ENCODE results near the gene BLACAT1. TPM values are rescaled to one million over a fixed set of nuclear protein-coding genes. Genes with fewer than 3 reads are reported as not detected.
A peak's percentile ranks its signal among the peaks of the same experiment; 100 is the strongest.

Gene BLACAT1
- total RNA-seq, 1 donor from 2014 or later, result not detected

DNA sequence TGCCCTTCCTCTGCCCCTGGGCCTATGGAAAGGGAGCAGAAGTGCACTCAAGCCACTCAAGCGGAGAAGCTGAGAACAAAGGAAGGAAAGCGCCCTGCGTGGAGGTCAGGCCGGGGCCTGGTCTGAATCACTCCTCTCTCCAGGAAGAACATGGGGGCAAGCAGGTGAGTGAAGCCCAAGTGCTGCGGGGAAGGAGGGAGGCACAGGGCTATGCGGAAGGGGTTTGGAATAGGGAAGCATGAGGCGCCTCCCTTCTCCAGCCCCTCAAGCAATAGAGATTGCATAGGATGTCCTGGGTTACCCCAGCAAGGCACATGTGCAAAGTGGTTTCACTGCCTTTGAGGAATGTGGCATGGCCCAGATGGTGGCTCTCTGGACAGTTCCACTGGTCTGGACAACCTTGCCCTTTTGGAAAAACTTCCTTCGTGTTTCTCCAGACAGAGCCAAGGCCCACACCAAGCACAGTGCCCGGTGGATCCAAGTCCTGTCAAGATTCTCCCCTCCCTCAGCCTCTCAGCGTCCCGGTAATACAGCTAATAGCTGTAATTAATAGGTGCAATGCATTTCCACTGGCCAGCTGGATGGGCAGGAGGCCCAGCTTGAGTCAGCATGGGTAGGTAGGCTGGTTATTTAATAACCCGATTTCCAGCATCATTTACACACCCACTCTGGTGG lies 13.7 kb downstream of the BLACAT1 start:
- DNase-seq (ENCODE audit: low spot score), result peak; percentile 77

DNA sequence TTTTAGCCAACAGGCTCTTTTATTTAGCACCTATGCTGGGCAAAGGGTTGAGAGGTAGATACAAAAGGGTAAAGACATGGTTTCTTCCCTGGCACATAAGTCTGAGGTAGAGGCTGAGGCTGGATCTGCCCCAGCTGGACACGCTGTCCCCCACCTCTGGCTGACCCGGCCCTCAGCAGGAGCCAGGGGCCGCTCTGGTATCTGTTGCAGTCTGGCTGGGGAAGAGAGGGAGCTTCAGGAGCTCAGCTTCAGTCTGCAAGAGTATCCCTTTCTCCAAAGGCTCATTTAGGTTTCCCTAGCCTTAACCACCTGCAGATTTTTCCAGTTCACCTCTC lies 14.2 kb downstream of the BLACAT1 start:
- DNase-seq (ENCODE audit: low spot score), result peak; percentile 45

DNA sequence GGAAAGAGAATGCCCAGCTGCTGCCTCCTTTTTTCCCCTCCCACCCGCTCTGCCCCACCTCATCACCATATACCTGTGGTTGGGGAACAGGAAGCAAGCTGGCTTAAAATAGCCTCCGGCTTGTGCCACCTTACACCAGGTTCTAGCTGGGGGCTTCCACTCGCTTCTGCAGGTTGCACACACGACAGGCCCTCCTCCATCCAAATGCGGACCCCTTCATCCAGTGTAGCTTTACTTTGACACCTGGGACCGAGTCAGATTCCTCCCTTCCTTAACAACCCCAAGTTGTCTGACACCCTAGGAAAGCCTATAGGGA lies 14.6 kb downstream of the BLACAT1 start:
- peak; percentile 85 for DNase-seq (ENCODE audit: low spot score)

DNA sequence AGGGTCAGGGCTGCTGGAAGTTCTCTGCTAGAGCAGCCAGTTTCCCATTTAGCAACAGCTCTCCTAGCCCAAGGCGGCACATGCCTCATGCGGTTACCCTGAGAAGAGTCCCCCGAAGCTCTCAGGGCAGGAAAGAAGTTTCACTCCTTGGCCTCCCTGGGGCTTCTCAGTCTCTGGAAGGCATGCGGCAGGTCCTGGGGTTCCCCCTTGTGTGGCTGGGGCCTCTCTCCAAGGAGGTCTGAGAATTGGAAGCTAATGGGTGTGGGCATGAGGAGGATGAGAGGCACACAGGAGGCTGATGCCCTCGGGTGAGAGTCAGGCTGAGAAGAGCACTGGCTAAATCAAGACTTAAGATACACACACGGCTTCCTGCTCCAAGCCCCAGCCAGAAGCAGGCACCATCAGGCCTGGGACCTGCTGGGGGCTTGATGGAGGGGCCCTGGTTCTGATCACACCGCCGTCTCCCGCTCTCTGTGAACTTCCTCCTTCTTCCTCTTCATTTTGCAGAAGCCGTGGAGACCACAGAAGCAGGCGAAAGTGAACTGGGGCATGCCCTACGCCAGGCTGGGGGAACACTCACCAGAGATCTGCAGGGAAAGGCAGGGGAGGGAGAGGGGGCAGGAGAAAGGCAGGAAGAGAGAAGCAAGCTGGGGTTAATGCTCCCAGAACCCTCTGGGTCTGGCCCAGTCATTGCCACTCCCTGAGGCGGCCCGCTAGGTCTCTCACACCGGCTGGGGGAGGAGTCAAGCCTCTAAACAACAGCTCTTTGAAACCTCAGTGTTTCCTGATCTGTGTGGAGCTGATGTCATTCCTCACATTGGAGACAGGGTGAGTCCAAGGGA lies 15.1 kb downstream of the BLACAT1 start:
- DNase-seq (ENCODE audit: low spot score), result peak; percentile 84

DNA sequence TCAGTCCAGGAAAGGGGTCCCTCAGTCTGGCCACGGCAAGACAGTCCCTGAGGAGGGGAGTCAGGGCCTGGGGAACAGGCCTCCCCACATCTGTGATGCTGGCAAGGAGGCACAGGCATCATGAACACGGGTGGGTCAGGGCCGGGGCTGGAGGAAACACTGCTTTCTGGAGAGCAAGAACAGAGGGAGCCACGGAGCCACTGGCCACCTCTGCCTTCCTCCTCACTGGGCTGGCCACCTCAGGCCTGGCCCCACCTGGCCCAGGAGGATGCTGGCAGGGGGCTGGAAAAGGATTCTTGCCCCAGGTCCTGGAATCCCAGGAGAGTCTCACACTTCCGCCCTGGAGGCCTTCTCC lies 15.7 kb downstream of the BLACAT1 start:
- no peak for DNase-seq (ENCODE audit: low spot score)

DNA sequence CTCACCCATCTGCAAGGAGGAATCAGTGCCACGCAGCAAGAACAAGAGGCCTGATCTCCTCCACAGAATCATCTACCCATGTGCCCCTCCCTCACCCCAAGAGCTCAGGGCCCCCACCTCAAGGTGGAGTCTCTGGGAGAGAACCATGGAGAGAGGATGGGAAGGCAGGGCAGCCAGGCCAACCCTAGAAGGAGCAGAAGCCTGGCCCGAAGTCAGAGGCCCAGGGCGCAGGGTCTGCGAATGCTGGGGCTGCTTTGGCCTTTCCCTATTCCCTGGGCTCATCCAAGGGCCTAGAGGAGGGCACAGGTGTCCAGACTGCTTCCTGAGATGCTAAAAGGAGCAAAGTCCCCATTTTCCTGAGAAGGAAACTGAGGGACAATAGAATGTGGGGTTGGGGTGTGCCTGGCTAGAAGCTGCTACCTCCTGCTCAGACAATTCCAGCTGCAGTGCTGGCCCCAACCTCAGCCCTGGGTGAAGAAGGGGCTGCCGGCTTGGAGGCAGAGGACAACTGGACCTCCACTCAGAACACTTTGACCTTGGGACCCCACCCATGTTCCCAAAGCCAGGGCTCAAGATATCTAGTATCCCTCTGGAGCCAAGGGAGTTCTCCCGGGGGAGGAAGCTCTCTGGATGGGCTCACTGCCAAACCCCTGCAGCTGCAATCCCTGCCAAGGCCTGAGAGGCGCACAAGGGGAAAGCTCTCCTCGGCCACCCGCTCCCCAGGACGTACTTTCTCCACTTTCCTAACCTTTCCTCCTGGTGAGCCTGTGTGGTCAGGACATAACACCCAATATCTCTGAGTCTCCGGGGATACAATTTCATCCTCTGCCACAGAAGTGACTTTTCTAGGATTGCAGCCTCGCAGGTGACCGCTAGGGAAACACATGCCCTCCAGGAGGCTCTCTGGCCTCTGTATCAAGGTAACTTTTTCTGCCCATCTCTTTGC lies 17.4 kb downstream of the BLACAT1 start:
- peak; percentile 91 for DNase-seq (ENCODE audit: low spot score)

DNA sequence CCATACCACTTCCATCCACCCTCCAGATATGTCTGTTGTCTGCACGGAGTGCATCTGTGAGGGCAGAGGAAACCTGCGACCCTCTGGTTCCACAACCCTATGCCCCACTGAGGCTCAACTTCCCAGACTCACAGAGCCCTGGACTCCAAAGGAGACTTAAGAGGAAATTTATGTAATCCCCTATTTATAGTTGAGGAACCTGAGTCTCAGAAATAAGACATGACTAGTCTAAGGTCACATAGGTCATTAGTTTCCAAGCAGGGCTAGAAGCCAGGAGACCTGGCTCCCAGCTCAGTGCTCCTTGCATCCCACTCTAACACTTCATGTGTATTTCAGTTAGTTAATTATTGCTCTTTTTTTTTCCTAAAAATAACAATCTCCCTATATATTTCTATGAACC lies 18.3 kb downstream of the BLACAT1 start:
- DNase-seq (ENCODE audit: low spot score), result peak; percentile 45

DNA sequence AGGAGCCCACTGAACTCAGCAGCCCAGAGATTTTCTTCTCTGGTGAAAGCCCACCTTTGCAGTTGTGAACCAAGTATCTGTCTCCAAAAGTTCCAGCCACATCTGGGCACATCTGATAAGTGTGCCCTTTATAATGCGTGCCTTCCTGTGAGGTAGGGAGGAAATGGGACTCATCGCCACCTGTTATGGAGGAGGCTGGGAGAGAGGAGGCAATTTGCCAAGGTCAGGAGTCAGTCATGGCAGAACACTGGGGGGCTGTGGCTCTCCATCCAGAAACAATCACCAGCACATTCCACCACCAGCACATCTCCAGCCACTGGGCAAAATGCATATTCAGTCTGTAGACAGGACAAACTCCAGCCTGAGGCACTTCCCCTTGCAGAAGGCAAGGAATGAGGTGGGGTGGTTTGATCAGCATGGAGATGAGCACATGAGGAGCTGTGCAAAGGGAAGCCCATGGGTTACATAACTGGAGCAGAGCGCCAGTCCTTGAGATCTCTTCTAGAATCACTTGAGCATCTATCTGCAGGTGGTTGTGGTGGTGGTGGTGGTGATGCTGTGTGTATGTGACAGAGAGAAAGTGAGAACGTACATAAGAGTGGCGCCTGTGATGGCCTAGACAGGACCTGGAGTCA lies 19.0 kb downstream of the BLACAT1 start:
- DNase-seq (ENCODE audit: low spot score), result peak; percentile 60

DNA sequence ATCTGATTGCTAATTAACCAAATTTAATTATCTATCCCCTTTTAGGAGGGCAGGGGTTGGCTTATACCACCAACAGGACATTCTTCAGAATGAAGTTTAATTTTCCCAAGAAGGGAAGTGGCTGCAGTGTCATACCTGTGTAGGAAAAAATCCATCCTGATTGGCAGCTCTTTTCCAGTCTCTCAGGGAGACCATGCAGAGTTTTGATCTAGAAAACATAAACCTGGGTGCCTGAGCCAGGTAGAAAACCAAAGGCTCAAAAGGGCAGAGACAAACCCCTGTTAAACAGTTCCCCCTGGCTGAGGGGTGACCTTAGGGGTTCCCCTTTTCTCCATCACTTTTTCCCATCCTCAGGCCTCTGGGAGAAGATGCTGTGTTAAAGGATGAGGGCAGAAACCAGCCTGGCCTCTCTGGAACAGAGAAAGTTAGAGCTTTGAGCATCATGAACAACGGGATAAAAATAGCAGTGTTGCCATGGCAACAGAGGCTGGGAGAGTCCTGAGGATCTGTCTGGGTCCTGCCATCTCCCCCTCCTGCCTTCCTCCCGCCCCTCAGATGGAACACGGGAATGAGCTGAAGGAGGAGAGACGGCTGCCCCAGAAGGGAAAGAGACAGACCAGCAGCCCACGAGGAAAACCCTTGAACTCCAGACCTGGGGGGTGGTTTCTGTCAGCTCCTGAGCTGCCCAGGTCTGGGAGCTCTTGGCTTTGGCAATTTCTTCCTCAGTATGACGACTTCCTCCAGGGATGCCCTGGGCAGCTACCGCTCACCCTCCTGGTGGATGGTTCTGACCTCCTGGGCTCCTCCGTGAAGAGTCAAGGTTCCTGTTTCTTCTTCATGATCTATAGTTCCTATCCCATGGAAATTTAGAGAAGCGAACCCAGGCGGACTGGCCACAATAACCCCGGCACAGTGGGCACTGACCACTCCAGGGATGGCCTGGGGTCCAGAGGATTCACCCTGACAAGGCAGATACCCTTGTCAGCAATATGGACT lies 20.0 kb downstream of the BLACAT1 start:
- peak; percentile 69 for DNase-seq (ENCODE audit: low spot score)

DNA sequence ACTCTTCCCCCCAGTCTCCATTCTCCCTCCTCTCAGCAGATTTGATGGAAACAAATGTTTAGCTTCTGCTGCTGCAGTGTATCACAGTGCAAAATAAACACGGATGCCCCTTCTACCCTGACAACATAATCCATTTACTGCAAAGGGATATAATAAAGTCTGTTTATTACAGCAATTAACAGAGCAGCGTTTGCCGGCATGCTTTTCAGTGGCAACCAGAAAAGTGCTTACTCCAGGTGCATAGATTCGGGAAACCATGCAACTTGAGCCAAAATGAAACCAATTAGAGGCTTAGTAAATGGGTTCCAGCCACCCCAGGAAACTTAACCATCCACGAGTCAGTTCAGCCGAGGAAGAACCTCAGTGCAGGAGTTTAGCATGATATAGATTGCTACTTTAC lies 21.1 kb downstream of the BLACAT1 start:
- peak; percentile 47 for DNase-seq (ENCODE audit: low spot score)

DNA sequence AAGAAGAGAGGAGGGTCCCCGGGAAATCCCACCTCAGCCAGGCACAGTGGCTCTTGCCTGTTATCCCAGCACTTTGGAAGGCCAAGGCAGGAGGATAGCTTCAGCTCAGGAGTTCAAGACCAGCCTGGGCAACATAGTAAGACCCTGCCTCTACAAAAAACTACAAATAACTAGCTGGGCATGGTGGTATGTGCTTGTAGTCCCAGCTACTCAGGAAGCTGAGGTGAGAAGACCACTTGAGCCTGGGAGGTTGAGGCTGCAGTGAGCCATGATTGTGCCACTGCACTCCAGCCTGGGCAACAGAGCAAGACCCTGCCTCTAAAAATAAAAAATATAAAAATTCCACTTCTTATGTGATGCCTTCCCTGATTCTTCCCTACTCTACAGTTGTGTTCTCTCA lies 23.2 kb downstream of the BLACAT1 start:
- peak; percentile 69 for DNase-seq (ENCODE audit: low spot score)

DNA sequence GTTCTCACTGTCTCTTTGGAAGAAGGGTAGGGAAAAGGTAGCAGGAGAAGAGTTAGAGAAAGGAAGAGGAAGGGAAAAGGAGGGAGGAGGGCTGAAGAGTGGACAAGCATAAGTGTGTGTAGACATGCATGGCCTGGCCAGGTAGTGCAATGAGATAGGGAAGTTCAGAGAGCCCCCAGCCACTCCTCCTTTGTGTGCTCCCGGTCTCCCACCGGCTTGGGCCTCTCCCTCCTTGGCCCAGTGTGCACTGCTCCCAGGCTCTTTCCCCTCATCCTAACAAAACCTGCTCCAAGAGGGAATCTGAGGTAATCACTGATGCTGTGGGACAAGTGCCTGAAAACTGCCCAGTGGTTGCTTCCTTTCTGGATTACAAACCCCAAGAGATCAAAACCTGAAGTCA lies 23.7 kb downstream of the BLACAT1 start:
- peak; percentile 51 for DNase-seq (ENCODE audit: low spot score)

DNA sequence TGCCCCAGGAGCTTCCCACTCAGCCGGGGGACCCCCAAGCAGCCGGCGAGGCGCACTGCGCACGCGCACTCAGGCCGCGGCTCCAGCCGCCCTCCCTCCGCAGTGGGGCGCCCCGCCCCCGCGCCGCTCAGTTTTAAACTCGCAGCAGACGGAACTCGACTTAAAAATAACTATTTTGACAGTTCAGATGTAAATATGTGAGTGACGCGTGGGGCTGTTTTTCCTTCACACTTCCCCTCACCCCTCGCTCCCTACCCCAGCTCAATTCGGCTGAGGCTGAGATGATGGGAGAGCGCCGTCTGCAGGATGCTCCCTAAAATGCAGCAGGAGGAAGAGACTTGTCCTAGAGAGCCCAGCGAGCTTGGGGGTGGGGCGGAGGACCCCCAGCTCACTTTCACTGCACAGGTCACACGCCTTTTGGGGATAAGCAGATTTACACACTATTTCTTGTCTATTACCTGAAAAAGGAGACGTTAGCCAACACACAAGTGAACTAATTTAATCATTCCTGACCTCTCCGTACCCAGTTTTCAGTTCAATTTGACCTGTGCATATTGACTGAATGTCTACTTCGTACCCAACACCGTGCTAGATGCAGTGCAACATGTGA lies 25.0 kb downstream of the BLACAT1 start:
- DNase-seq (ENCODE audit: low spot score), result peak; percentile 77

DNA sequence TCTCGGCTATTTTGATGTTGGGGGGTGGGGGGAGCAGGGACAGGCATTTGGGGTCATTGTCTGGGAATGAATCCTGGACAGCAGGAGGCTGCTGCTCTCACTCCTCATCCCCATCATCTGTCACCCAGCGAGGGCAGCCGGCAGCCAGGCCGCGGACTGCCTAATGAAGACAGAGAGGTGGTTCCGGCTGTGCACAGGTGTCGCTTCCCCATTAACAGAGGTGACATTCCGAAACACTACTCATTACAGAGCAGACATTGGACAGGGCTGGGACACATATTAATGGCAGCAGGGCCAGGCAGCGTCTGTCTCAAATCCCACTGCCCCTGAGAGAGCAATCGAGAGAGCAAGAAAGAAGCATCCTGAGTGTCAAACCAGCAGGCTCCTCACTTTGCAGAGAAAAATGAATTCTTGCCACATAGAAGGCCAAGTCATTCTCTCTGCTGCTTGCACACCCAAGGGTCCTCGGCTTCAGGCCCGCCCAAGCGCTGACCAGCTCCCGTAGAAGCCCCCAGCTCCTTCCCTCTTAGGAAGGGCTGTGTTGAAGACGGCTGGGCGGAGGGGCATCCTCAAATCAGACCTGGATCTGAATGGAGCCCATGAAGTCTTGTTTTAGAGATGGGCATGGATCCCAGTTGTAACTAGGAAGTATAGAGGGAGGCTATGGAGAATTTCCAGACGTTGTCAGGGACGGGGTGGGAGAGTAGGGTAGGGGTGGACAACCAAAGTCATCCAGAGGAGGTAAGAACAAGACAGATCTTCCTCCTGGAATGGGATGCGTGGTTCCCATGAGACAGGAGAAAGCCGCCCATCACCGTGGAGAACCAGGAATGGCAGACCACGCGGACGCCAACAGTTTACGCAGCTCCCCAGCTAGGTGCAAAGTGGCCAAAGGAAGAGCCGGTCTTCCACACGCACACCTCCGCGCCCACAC lies 25.8 kb downstream of the BLACAT1 start:
- DNase-seq (ENCODE audit: low spot score), result peak; percentile 85

DNA sequence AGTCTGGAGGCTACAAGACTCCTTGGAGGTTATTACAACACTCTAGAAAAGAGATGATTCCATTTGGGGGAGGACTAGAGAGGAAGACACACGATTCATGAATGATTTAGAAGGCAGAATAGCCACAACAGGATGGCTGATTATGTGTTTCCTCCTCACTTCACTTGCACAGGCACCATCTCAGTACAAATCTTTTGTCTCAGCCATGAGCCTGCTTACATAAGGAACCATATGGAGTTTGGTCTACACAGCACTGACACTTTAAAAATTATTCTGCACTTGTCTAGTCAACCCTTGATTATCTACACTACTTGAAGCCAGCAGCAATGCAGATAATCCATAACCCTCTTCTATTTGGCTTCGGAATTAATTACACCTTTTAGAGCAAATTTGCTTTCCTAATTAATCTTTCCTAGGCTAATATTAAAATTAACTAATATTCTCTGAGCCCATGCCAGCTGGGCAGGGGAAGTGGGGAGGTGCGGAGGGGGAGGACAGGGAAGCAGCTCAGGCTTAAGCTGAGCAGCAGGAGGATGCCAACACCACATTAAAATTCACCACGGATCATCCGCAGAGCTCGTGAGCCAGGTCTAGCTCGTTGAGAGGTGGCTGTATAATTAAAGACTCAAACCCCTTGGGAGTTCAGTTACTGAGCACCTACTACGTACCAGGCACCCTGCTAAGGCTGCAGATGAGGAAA lies 30.8 kb downstream of the BLACAT1 start:
- DNase-seq (ENCODE audit: low spot score), result no peak

DNA sequence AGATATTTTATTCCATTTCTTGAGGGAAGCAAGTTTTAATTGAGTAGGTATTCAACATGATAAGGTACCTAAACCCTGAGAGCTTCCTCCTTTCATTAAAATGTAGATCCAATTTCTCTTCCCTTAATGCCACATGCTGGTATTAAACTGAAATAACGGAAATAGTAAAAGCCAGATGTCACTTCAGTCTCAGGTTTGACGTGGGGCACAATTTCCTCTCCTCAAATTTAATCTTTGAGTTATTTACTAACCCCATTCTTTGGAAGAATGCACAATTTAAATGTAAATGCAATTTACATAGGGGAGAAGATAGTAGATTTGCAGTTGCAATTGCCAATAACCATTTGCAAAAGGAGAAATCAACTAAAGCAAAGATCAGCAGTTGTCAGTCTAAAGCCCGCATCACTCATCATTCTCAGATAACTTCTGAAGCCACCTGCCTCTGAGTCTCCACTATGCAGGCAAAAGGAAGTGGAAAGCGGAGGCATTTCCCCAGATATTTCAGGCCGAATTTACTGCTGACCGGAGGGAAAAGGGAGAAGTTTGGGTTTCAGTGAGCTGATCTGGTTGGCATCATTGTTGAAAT lies 31.9 kb downstream of the BLACAT1 start:
- DNase-seq (ENCODE audit: low spot score), result no peak

DNA sequence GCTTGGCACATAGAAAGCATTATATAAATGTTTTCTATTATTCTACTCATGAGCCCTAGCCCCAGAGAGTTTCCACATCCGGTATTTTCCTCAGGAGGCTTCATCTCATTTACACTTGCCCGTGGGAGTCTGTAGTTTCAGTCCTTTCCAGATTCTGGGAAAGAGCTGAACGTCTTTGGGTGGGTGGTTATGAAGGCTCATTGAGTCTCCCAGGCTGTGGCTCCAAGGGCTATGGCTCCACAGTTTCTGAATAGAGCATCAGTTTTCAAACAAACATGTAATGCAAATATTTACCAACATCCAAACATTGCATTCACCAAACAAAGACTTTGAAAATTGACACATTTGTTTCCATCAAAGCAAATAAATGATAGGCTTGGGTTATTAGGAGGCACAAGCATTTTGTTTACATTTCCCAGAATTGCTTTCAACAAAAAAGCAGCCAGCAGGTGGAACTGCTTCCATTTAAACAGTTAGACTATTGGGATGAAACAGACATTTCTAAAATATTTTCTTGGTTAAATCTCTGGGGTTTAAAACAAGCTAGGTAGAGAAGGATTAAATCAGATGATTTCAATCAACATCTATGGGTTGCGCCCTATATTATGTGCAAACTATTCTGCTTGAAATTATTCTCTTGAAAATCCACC lies 32.7 kb downstream of the BLACAT1 start:
- no peak for DNase-seq (ENCODE audit: low spot score)
